PC-3 (cell line): ENCODE results near the gene NYAP2. TPM values are rescaled to one million over a fixed set of nuclear protein-coding genes. Genes with fewer than 3 reads are reported as not detected.

ENCODE experiments used
- ATAC-seq: fragments of 200-7000 bp; cut with Tn5 transposase; 2 replicates; pipeline ENCODE4 v1.9.1; 2020; ENCODE audit warnings: mild to moderate bottlenecking, moderate library complexity
- BruUV-seq: library from RNA; stranded (reverse); fragments of 400-500 nt; replicated peaks from 2 replicates; lab custom pipeline; 2021; lab: Mats Ljungman, UMichigan
- CTCF ChIA-PET: fragments of 300-600 bp; sonication (Branson Sonifier 250); formaldehyde crosslinking; loops from one replicate; lab custom pipeline; 2022; ENCODE audit warnings: antibody characterized with exemption; lab: Charles Lee
- POLR2A ChIA-PET: fragments of 300-600 bp; sonication (Branson Sonifier 250); formaldehyde crosslinking; loops from one replicate; lab custom pipeline; 2022; ENCODE audit warnings: antibody characterized with exemption; ENCODE audit not compliant: unreplicated experiment; lab: Charles Lee
- DNase-seq: peaks from one replicate; pipeline ENCODE4 v3.0.0-alpha.2; 2015
- H2AFZ ChIP-seq: fragments of 300-600 bp; sonication (generic); 2 replicates; pipeline ENCODE4 v1.6.0; 2016; ENCODE audit warnings: antibody characterized with exemption, low read length
- H3F3A ChIP-seq: fragments of 300-600 bp; sonication (generic); one replicate; pipeline ENCODE4 v1.6.0; 2017; ENCODE audit warnings: antibody characterized with exemption, low read length, control low read depth, mild to moderate bottlenecking; ENCODE audit not compliant: unreplicated experiment
- H3K27ac ChIP-seq: fragments of 300-600 bp; sonication (generic); 2 replicates; pipeline ENCODE4 v1.5.1; 2016; ENCODE audit warnings: mild to moderate bottlenecking, low read length
- H3K27me3 ChIP-seq: fragments of 300-600 bp; sonication (generic); 2 replicates; pipeline ENCODE4 v1.6.1; 2016; ENCODE audit warnings: low read length, mixed read lengths
- H3K36me3 ChIP-seq: fragments of 300-600 bp; sonication (generic); 2 replicates; pipeline ENCODE4 v1.6.1; 2016; ENCODE audit warnings: low read depth, mixed run types, low read length, mixed read lengths
- H3K4me1 ChIP-seq: fragments of 300-600 bp; sonication (generic); 2 replicates; pipeline ENCODE4 v1.5.1; 2016; ENCODE audit warnings: low read length; ENCODE audit not compliant: insufficient read depth
- H3K4me2 ChIP-seq: fragments of 300-600 bp; sonication (generic); 2 replicates; pipeline ENCODE4 v1.6.0; 2016; ENCODE audit warnings: low read length
- H3K4me3 ChIP-seq: fragments of 300-600 bp; sonication (generic); 2 replicates; pipeline ENCODE4 v1.5.1; 2016; ENCODE audit warnings: mild to moderate bottlenecking, low read length, mixed read lengths
- H3K79me2 ChIP-seq: fragments of 300-600 bp; sonication (generic); 2 replicates; pipeline ENCODE4 v1.6.1; 2017; ENCODE audit warnings: low read length, mixed read lengths
- H3K9ac ChIP-seq: fragments of 300-600 bp; sonication (generic); 2 replicates; pipeline ENCODE4 v1.6.0; 2016; ENCODE audit warnings: mild to moderate bottlenecking, low read length
- H3K9me2 ChIP-seq: fragments of 300-600 bp; sonication (generic); replicated peaks from 2 replicates; pipeline ENCODE4 v1.6.1; 2016; ENCODE audit warnings: mixed run types, low read length, mixed read lengths
- H3K9me3 ChIP-seq: fragments of 300-600 bp; sonication (generic); 2 replicates; pipeline ENCODE4 v1.6.1; 2016; ENCODE audit warnings: low read length, mixed read lengths
- H4K20me1 ChIP-seq: fragments of 300-600 bp; sonication (generic); 2 replicates; pipeline ENCODE4 v1.6.1; 2016; ENCODE audit warnings: low read length, mixed read lengths
- EZH2 ChIP-seq: fragments of 300-600 bp; sonication (generic); IDR thresholded peaks from one replicate; pipeline ENCODE4 v1.6.1; 2017; ENCODE audit warnings: antibody characterized with exemption, mild to moderate bottlenecking, low read length; ENCODE audit not compliant: unreplicated experiment
- EZH2phosphoT487 ChIP-seq: fragments of 300-600 bp; sonication (generic); IDR thresholded peaks from 2 replicates; pipeline ENCODE4 v1.6.1; 2018; ENCODE audit warnings: mild to moderate bottlenecking, antibody characterized with exemption, low read length, borderline replicate concordance
- intact Hi-C: fragments of 100-400 bp; cut with micrococcal nuclease; formaldehyde crosslinking; loops from 2 replicates; pipeline ENCODE4 v1.9.0; 2023
- total RNA-seq: library from RNA; depleted of rRNA; stranded (reverse); fragments of >200 nt; gene quantifications from 2 replicates; pipeline ENCODE4 v1.2.3, GENCODE V29; 2014
- TF ChIP-seq, protein P1 (sequence below): fragments of 300-600 bp; sonication (generic); conservative IDR thresholded peaks from 2 replicates; pipeline ENCODE4 v1.5.1; 2017; ENCODE audit warnings: antibody characterized with exemption, low read depth, mild to moderate bottlenecking, low read length

The NYAP2 gene
- total RNA-seq, 1 experiment from 2014 or later: not detected

GRCh38 chr2:225526760-225527390 lies 127.4 kb downstream of the NYAP2 start:
- no peak overlapping the region for H3K9ac ChIP-seq
- ChIA-PET POLR2A (no interaction called here), CTCF (no interaction called here)
- BruUV-seq: no TSS peak
- no peaks in the 10 kb centered on the region for H3K9me3 ChIP-seq
- H3K4me2 ChIP-seq: no peak overlapping the region
- no peak overlapping the region for H3K27ac ChIP-seq
- H3K9me2 ChIP-seq: no peaks in the 10 kb centered on the region
- no peak for TF ChIP-seq EZH2phosphoT487
- no peak for TF ChIP-seq EZH2
- TF ChIP-seq, protein P1, sequence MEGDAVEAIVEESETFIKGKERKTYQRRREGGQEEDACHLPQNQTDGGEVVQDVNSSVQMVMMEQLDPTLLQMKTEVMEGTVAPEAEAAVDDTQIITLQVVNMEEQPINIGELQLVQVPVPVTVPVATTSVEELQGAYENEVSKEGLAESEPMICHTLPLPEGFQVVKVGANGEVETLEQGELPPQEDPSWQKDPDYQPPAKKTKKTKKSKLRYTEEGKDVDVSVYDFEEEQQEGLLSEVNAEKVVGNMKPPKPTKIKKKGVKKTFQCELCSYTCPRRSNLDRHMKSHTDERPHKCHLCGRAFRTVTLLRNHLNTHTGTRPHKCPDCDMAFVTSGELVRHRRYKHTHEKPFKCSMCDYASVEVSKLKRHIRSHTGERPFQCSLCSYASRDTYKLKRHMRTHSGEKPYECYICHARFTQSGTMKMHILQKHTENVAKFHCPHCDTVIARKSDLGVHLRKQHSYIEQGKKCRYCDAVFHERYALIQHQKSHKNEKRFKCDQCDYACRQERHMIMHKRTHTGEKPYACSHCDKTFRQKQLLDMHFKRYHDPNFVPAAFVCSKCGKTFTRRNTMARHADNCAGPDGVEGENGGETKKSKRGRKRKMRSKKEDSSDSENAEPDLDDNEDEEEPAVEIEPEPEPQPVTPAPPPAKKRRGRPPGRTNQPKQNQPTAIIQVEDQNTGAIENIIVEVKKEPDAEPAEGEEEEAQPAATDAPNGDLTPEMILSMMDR: no peak
- no peaks in the 10 kb centered on the region for H3F3A ChIP-seq
- H3K79me2 ChIP-seq: no peaks in the 10 kb centered on the region
- no peaks in the 10 kb centered on the region for H3K36me3 ChIP-seq
- ATAC-seq (no peak), DNase-seq (no peak)
- H2AFZ ChIP-seq: no peak overlapping the region
- intact Hi-C loops: no loop called here
- no peaks in the 10 kb centered on the region for H4K20me1 ChIP-seq
- H3K27me3 ChIP-seq: peaks cover 10% of the 10 kb centered on the region
- no peak overlapping the region for H3K4me3 ChIP-seq
- no peaks in the 10 kb centered on the region for H3K4me1 ChIP-seq

- Histone ChIP-seq H3K4me2 (no peak overlapping the region), H3K27me3 (peaks cover 18% of the 10 kb centered on the region), H3K4me3 (no peak overlapping the region), H4K20me1 (no peaks in the 10 kb centered on the region), H3K9ac (no peak overlapping the region), H3F3A (no peaks in the 10 kb centered on the region), H3K4me1 (no peaks in the 10 kb centered on the region), H3K79me2 (no peaks in the 10 kb centered on the region), H3K36me3 (no peaks in the 10 kb centered on the region), H3K27ac (no peak overlapping the region), H2AFZ (no peak overlapping the region), H3K9me2 (no peaks in the 10 kb centered on the region), H3K9me3 (no peaks in the 10 kb centered on the region)
- intact Hi-C loops: no loop called here
- DNase-seq (no peak), ATAC-seq (no peak)
- TF ChIP-seq EZH2: no peak
- TF ChIP-seq, protein P1: no peak
- no peak for TF ChIP-seq EZH2phosphoT487
- BruUV-seq: no TSS peak
- ChIA-PET CTCF (no interaction called here), POLR2A (no interaction called here)
Observed at GRCh38 chr2:225531559-225531958, 132.0 kb downstream of the NYAP2 start.

DNA sequence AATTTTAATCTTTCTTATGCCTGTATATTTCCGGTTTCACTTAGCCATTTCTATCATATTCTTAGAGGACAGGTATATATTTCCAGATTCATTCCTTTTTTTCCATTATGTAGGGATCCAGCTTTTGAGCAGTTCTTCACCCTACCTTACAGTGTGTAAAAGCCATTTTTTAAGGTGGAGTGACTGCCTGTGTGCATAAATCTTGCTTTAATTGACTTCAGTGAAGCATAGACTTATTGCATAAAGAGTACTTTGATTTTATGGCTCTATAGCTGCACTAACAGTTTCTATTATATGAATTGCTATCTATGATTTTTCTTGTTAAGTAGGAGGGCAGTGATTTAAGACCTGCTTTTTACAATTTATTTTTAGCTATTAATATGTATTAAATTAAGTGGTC lies 132.6 kb downstream of the NYAP2 start:
- Histone ChIP-seq H2AFZ (no peak overlapping the region), H3K27ac (no peak overlapping the region), H3K4me1 (no peaks in the 10 kb centered on the region), H3F3A (no peaks in the 10 kb centered on the region), H3K9me3 (no peaks in the 10 kb centered on the region), H3K36me3 (no peaks in the 10 kb centered on the region), H3K4me3 (no peak overlapping the region), H3K79me2 (no peaks in the 10 kb centered on the region), H3K9ac (no peak overlapping the region), H3K27me3 (peaks cover 18% of the 10 kb centered on the region), H3K4me2 (no peak overlapping the region), H4K20me1 (no peaks in the 10 kb centered on the region), H3K9me2 (no peaks in the 10 kb centered on the region)
- TF ChIP-seq, protein P1: no peak
- TF ChIP-seq EZH2phosphoT487 (no peak), EZH2 (no peak)
- POLR2A ChIA-PET: no interaction called here
- CTCF ChIA-PET: no interaction called here
- DNase-seq (no peak), ATAC-seq (no peak)
- BruUV-seq: no TSS peak
- intact Hi-C loops: no loop called here
